Measurements from ENCODE around the gene VPS11. TPM values are rescaled to one million over a fixed set of nuclear protein-coding genes. Genes with fewer than 3 reads are reported as not detected.

Gene VPS11
- total RNA-seq, 4 donors from 2014 or later = 25.8 to 54.9 (median 37.1) TPM

DNA sequence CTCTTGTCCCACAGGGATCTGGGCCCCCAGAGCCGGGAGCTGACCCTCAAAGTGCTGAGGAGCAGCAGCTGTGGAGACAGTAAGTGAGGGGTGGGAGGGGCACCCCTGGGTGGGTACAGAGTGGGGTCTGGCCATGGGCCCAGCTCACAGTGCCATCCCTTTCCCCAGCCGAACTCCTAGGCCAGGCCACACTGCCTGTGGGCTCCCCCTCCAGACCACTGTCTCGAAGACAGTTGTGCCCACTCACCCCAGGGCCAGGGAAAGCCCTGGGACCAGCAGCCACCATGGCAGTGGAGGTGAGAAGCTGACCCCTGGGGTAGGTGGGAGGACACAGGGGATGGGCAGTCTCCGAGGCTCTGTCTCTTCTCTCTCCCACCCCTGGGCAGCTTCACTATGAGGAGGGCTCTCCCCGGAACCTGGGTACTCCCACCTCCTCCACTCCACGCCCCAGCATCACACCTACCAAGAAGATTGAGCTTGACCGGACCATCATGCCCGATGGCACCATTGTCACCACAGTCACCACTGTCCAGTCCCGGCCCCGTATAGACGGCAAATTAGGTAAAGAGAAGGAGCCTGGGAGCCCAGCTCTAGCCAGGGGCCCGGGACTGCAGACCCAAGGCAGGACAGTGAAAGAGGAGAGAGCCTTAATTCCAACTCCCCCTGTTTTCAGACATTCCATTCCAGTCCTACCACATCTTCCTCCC, 44.8 kb downstream of the VPS11 start:
- no peak overlapping the region for H3K27ac ChIP-seq
- no peak for TF ChIP-seq POLR2A (IDR thresholded peaks at IDR 0.05)
- TF ChIP-seq, protein P1, sequence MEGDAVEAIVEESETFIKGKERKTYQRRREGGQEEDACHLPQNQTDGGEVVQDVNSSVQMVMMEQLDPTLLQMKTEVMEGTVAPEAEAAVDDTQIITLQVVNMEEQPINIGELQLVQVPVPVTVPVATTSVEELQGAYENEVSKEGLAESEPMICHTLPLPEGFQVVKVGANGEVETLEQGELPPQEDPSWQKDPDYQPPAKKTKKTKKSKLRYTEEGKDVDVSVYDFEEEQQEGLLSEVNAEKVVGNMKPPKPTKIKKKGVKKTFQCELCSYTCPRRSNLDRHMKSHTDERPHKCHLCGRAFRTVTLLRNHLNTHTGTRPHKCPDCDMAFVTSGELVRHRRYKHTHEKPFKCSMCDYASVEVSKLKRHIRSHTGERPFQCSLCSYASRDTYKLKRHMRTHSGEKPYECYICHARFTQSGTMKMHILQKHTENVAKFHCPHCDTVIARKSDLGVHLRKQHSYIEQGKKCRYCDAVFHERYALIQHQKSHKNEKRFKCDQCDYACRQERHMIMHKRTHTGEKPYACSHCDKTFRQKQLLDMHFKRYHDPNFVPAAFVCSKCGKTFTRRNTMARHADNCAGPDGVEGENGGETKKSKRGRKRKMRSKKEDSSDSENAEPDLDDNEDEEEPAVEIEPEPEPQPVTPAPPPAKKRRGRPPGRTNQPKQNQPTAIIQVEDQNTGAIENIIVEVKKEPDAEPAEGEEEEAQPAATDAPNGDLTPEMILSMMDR (IDR thresholded peaks at IDR 0.05) = no peak
- TF ChIP-seq EP300 (IDR thresholded peaks at IDR 0.05) = no peak
- no peak overlapping the region for H3K4me3 ChIP-seq
- WGBS, 2 donors = 86 to 90% methylated on average over 12 of the region's 12 CpGs
- H3K27me3 ChIP-seq = no peaks in the 10 kb centered on the region
- H3K9me3 ChIP-seq = no peaks in the 10 kb centered on the region
- peaks cover 2 to 77% (median 15%) of the 10 kb centered on the region in 3 donors for H3K36me3 ChIP-seq
- H3K4me1 ChIP-seq = peaks cover 0 to 29% (median 16%) of the 10 kb centered on the region in 4 donors
- DNase-seq (ENCODE audit: low spot score in 2 of 2) = no peak

DNA sequence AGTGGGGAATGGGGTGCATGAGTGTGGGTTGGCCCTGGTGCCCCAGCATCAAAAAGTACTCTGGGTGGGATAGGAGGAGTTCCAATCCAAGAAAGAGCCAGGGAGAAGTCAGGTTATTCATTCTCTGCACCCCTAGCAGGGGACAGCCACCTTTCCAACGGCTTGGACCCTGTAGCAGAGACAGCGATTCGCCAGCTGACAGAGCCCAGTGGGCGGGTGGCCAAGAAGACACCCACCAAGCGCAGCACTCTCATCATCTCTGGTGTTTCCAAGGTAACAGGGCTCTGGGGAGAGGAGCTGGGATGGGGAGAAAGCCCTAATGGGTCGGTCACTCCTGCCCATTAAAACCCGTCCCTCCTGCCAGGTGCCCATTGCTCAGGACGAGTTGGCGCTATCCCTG, 46.1 kb downstream of the VPS11 start:
- 87 to 92% methylated on average over 7 to 8 of the region's 9 CpGs for WGBS, 2 donors
- H3K9me3 ChIP-seq = no peaks in the 10 kb centered on the region
- H3K27ac ChIP-seq = no peak overlapping the region
- DNase-seq (ENCODE audit: low spot score in 2 of 2) = no peak
- TF ChIP-seq EP300 (IDR thresholded peaks at IDR 0.05) = no peak
- TF ChIP-seq, protein P1 (IDR thresholded peaks at IDR 0.05) = no peak
- H3K4me3 ChIP-seq = no peak overlapping the region
- peaks cover 2 to 82% (median 15%) of the 10 kb centered on the region in 3 donors for H3K36me3 ChIP-seq
- peaks cover 0 to 18% (median 8%) of the 10 kb centered on the region in 4 donors for H3K4me1 ChIP-seq
- no peaks in the 10 kb centered on the region for H3K27me3 ChIP-seq

DNA sequence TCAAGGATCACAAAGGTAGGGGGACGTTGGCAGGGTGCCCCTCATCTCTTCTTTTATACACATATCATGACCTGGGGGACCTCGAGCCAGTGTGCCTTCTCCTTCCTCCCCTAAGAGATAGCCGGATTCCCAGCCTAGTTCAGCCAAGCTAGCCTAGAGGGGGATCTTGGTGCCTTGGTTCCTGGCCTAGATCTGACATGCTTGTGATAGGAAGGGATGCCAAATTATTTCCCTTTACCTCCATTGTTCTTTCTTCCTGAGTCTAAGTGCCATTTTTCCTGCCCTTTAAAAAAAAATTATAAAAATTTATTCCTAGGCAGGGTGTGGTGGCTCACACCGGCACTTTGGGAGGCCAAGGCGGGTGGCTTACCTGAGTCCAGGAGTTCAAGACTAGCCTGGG, 46.7 kb downstream of the VPS11 start:
- whole genome bisulfite sequencing, 2 donors = 82 to 88% methylated on average over 5 of the region's 5 CpGs
- DNase-seq (ENCODE audit: low spot score in 2 of 2) = no peak
- no peaks in the 10 kb centered on the region for H3K27me3 ChIP-seq
- peaks cover 2 to 82% (median 15%) of the 10 kb centered on the region in 3 donors for H3K36me3 ChIP-seq
- H3K9me3 ChIP-seq = no peaks in the 10 kb centered on the region
- peaks cover 0 to 12% (median 3%) of the 10 kb centered on the region in 4 donors for H3K4me1 ChIP-seq
- H3K4me3 ChIP-seq = no peak overlapping the region
- TF ChIP-seq EP300 (IDR thresholded peaks at IDR 0.05) (no peak), POLR2A (IDR thresholded peaks at IDR 0.05) (no peak)
- TF ChIP-seq, protein P1 (IDR thresholded peaks at IDR 0.05) = no peak
- H3K27ac ChIP-seq = no peak overlapping the region

DNA sequence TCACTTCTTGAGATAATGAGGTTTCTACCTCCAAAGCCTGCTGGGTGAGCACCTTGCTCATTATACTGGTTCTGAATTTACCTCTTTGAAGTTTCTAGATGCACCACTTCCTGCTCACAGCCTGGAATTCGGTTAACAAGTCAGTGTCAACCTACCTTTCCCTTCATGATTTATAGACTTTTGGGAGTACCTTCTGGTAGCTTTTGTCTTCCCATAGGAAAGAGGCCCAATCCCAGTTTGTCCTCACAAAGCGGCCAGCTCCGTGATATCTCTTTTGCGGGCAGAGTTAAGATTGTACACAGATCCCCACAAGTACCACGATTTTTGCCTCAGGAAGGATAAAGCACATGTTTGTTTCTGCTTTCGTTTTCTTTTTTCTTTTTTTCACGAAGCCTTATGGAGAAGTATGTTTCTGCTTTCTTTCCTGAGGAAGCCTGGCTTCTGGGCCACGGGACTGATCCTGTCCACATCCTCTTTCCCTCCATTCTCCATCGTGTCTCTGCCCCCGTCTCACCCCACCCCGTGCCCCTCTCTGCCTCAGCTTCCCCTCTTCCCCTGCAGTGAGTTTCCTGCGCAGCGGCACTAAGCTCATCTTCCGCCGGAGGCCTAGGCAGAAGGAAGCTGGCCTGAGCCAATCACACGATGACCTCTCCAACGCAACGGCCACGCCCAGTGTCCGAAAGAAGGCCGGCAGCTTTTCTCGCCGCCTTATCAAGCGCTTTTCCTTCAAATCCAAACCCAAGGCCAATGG, 48.0 kb downstream of the VPS11 start:
- Histone ChIP-seq H3K27me3 (no peaks in the 10 kb centered on the region), H3K4me3 (peak overlapping the region in 2 of 4 donors; percentile 10 to 24), H3K36me3 (peaks cover 2 to 72% (median 13%) of the 10 kb centered on the region in 3 donors), H3K27ac (peak overlapping the region in 3 of 4 donors; percentile 47 to 60 (median 58)), H3K4me1 (peaks cover 0 to 6% (median 2%) of the 10 kb centered on the region in 4 donors), H3K9me3 (no peaks in the 10 kb centered on the region)
- TF ChIP-seq, protein P1 (IDR thresholded peaks at IDR 0.05) = no peak
- TF ChIP-seq EP300 (IDR thresholded peaks at IDR 0.05) (no peak), POLR2A (IDR thresholded peaks at IDR 0.05) (no peak)
- 59 to 60% methylated on average over 24 of the region's 24 CpGs for WGBS, 2 donors
- peak in 1 of 2 donors; percentile 28 for DNase-seq (ENCODE audit: low spot score in 2 of 2)

DNA sequence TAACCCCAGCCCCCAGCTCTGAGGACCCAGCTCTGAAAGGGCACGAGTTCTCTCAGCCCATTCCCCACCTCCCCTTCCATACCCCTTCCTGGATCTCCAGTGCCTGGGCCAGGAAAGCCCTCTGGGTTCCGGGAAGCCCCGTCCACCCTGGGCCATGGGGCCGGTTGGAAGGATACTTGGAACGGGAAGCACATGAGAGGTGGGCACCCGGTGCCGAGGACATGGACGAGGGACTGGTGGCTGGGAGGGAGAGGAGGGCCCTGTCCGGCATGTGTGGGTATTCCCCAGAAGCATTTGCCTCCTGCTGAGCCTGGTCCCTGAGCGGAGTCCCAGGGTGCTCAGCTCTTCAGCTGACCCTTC, 48.6 kb downstream of the VPS11 start:
- peak overlapping the region in 1 of 4 donors; percentile 24 for H3K4me3 ChIP-seq
- H3K36me3 ChIP-seq = peaks cover 2 to 66% (median 7%) of the 10 kb centered on the region in 3 donors
- no peaks in the 10 kb centered on the region for H3K9me3 ChIP-seq
- DNase-seq (ENCODE audit: low spot score in 2 of 2) = no peak
- H3K27ac ChIP-seq = peak overlapping the region in 3 of 4 donors; percentile 47 to 60 (median 58)
- 82 to 85% methylated on average over 10 of the region's 10 CpGs for WGBS, 2 donors
- TF ChIP-seq, protein P1 (IDR thresholded peaks at IDR 0.05) = no peak
- TF ChIP-seq POLR2A (IDR thresholded peaks at IDR 0.05) (no peak), EP300 (IDR thresholded peaks at IDR 0.05) (no peak)
- peaks cover 0 to 8% (median 3%) of the 10 kb centered on the region in 4 donors for H3K4me1 ChIP-seq
- H3K27me3 ChIP-seq = no peaks in the 10 kb centered on the region
